ENCODE data around the gene KAT6B. TPM values are rescaled to one million over a fixed set of nuclear protein-coding genes. Genes with fewer than 3 reads are reported as not detected.

KAT6B gene
- total and polyA plus RNA-seq, 11 donors = 10.4 to 61.3 (median 42.9) TPM

GRCh38 chr10:74869635-74870034 lies 43.2 kb downstream of the KAT6B start:
- no peak for ATAC-seq
- peaks cover 0 to 35% (median 15%) of the 10 kb centered on the region in 12 donors for H3K4me1 ChIP-seq
- 91 to 98% (median 92%) methylated on average over 2 of the region's 2 CpGs for WGBS, 4 donors

GRCh38 chr10:74870191-74870590 lies 43.8 kb downstream of the KAT6B start:
- 82 to 100% (median 96%) methylated on average over 1 of the region's 1 CpG for WGBS, 4 donors
- H3K4me1 ChIP-seq = peaks cover 0 to 38% (median 15%) of the 10 kb centered on the region in 12 donors
- TF ChIP-seq, protein P1, sequence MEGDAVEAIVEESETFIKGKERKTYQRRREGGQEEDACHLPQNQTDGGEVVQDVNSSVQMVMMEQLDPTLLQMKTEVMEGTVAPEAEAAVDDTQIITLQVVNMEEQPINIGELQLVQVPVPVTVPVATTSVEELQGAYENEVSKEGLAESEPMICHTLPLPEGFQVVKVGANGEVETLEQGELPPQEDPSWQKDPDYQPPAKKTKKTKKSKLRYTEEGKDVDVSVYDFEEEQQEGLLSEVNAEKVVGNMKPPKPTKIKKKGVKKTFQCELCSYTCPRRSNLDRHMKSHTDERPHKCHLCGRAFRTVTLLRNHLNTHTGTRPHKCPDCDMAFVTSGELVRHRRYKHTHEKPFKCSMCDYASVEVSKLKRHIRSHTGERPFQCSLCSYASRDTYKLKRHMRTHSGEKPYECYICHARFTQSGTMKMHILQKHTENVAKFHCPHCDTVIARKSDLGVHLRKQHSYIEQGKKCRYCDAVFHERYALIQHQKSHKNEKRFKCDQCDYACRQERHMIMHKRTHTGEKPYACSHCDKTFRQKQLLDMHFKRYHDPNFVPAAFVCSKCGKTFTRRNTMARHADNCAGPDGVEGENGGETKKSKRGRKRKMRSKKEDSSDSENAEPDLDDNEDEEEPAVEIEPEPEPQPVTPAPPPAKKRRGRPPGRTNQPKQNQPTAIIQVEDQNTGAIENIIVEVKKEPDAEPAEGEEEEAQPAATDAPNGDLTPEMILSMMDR (IDR thresholded peaks at IDR 0.05) = no peak
- TF ChIP-seq POLR2A (IDR thresholded peaks at IDR 0.05) = no peak
- no peaks in the 10 kb centered on the region for H3K36me3 ChIP-seq
- no peak for DNase-seq
- ATAC-seq = no peak
- H3K27me3 ChIP-seq = no peaks in the 10 kb centered on the region
- intact Hi-C loops (cut with DNase I) = no loop called here
- no peak overlapping the region for H3K4me3 ChIP-seq
- H3K27ac ChIP-seq = no peak overlapping the region
- no peaks in the 10 kb centered on the region for H3K9me3 ChIP-seq

More at GRCh38 chr10:74869635-74870034, 43.2 kb downstream of the KAT6B start:
- Histone ChIP-seq H3K4me3 (no peak overlapping the region), H3K27ac (no peak overlapping the region), H3K36me3 (no peaks in the 10 kb centered on the region), H3K9me3 (no peaks in the 10 kb centered on the region), H3K27me3 (no peaks in the 10 kb centered on the region)
- TF ChIP-seq, protein P1 (IDR thresholded peaks at IDR 0.05) = no peak
- TF ChIP-seq POLR2A (IDR thresholded peaks at IDR 0.05) = no peak
- DNase-seq = no peak
- intact Hi-C loops (cut with DNase I) = no loop called here

DNA sequence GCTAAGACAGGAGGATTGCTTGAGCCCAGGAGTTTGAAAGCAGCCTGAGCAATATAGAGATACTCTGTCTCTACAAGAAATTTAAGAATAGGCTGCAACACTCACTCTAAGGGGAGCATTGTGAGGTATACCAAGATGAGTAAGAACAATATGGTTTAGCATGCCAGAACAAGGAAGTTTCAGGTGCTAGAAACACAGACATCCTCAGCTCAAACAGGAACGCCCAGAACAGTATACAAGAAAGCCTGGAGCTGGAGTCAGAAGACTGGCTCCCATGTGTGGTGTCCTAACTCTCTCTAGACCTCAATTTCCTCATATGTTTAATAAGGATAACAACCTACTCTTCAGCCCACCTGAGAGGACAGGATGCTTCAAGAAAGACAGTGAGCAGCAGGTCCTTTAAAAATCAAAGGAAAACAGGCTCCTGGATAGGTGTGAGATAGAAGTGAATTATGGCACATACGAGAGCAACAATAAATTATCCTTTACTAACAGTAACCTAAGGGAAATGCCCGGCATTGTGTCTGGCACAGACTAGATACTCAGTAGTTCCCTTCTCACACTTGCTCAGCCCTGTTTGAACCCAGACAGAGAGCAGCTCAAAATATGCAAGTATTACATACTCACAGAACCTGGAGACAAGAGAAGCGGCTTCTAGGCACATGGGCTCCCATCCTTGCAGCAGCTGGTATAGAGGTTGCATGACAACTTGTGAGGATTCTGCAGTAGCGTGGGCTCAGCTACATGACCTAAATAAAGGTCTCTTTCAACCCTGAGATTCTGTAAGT lies 45.4 kb downstream of the KAT6B start:
- H3K4me1 ChIP-seq = peaks cover 0 to 46% (median 13%) of the 10 kb centered on the region in 12 donors
- H3K4me3 ChIP-seq = no peak overlapping the region
- DNase-seq = no peak
- intact Hi-C loops (cut with DNase I) = no loop called here
- H3K9me3 ChIP-seq = no peaks in the 10 kb centered on the region
- no peaks in the 10 kb centered on the region for H3K36me3 ChIP-seq
- no peak for TF ChIP-seq POLR2A (IDR thresholded peaks at IDR 0.05)
- TF ChIP-seq, protein P1 (IDR thresholded peaks at IDR 0.05) = no peak
- H3K27ac ChIP-seq = no peak overlapping the region
- no peak for ATAC-seq
- H3K27me3 ChIP-seq = no peaks in the 10 kb centered on the region
- WGBS, 4 donors = 84 to 91% (median 88%) methylated on average over 4 to 5 of the region's 5 CpGs

DNA sequence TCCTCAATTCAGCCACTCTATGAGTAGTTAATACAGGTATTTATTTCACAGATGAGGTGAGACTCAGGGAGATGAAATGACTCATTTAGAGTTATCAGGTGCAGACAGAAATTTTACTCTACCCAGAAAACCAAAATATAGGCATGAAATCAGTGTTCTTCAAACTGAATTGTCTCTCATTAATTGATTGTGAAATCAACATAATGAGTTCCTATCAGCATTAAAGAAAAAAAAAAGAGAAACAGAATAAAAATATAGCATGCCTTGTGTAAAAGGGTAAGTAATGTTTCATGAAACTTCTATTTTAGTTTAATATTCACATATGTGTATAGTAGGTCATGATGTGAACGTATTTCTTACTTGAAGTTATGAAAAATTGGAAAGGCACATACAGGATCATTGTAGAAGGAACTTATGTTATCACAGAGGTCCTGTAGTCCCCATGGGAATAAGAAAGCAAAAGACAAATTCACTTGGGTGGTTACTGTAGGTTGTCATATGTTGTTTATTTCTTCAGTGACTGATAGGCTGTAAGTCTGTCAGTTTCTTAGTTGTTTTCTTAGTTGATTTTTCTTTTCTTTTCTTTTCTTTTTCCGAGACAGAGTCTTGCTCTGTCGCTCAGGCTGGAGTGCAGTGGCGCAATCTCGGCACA lies 47.5 kb downstream of the KAT6B start:
- ATAC-seq (no peak), DNase-seq (no peak)
- no peaks in the 10 kb centered on the region for H3K36me3 ChIP-seq
- intact Hi-C loops (cut with DNase I) = no loop called here
- H3K4me1 ChIP-seq = peaks cover 0 to 36% (median 6%) of the 10 kb centered on the region in 12 donors
- no peak overlapping the region for H3K27ac ChIP-seq
- H3K9me3 ChIP-seq = no peaks in the 10 kb centered on the region
- no peak for TF ChIP-seq POLR2A (IDR thresholded peaks at IDR 0.05)
- TF ChIP-seq, protein P1 (IDR thresholded peaks at IDR 0.05) = no peak
- no peaks in the 10 kb centered on the region for H3K27me3 ChIP-seq
- WGBS, 4 donors = 82 to 92% (median 89%) methylated on average over 5 of the region's 5 CpGs
- no peak overlapping the region for H3K4me3 ChIP-seq
